IMR-90 (cell line): ENCODE data around the gene MFN1. TPM values are rescaled to one million over a fixed set of nuclear protein-coding genes. Genes with fewer than 3 reads are reported as not detected.

ENCODE experiments used
- ATAC-seq: fragments of 200-7000 bp; cut with Tn5 transposase; 2 replicates; pipeline ENCODE4 v1.9.1; 2020; ENCODE audit warnings: low read depth, mild to moderate bottlenecking, moderate library complexity
- BruUV-seq: library from RNA; stranded (reverse); fragments of 400-500 nt; replicated peaks from 2 replicates; lab custom pipeline; 2021; lab: Mats Ljungman, UMichigan
- CTCF ChIA-PET: fragments of 300-600 bp; formaldehyde crosslinking; extraction: SDS; loops from one replicate; lab custom pipeline; 2021; ENCODE audit warnings: antibody characterized with exemption; lab: Yijun Ruan, JAX
- POLR2A ChIA-PET: fragments of 300-600 bp; sonication (Branson Sonifier 250); formaldehyde crosslinking; loops from one replicate; lab custom pipeline; 2022; ENCODE audit warnings: antibody characterized with exemption; ENCODE audit not compliant: unreplicated experiment; lab: Charles Lee
- DNase-seq: peaks from one replicate; pipeline ENCODE4 v3.0.0; 2013
- H2AFZ ChIP-seq: replicated peaks from 2 replicates; pipeline ENCODE3; 2013; ENCODE audit warnings: low read length, mild to moderate bottlenecking; ENCODE audit not compliant: poor library complexity
- H2AK5ac ChIP-seq: 2 replicates; pipeline ENCODE4 v1.6.1; 2013; ENCODE audit warnings: low read depth, low read length, inconsistent platforms
- H2AK9ac ChIP-seq: replicated peaks from 2 replicates; pipeline ENCODE3; 2013; ENCODE audit warnings: mild to moderate bottlenecking, low read depth, low read length, moderate library complexity; ENCODE audit not compliant: poor library complexity
- H2BK120ac ChIP-seq: 2 replicates; pipeline ENCODE4 v1.6.1; 2013; ENCODE audit warnings: low read depth, low read length, inconsistent platforms
- H2BK15ac ChIP-seq: 3 replicates; pipeline ENCODE4 v1.6.1; 2013; ENCODE audit warnings: low read depth, low read length, inconsistent platforms
- H2BK20ac ChIP-seq: 2 replicates; pipeline ENCODE4 v1.6.1; 2013; ENCODE audit warnings: low read depth, mild to moderate bottlenecking, inconsistent platforms, low read length, moderate library complexity
- H2BK5ac ChIP-seq: 2 replicates; pipeline ENCODE4 v1.6.1; 2013; ENCODE audit warnings: mild to moderate bottlenecking, low read depth, low read length, inconsistent platforms; ENCODE audit not compliant: poor library complexity, severe bottlenecking
- H3K14ac ChIP-seq: replicated peaks from 2 replicates; pipeline ENCODE4 v1.6.1; 2013; ENCODE audit warnings: low read depth, low read length, inconsistent platforms
- H3K18ac ChIP-seq: 2 replicates; pipeline ENCODE4 v1.6.1; 2013; ENCODE audit warnings: low read depth, low read length, control low read depth
- H3K23ac ChIP-seq: 2 replicates; pipeline ENCODE4 v1.6.1; 2013; ENCODE audit warnings: low read depth, low read length, inconsistent platforms
- H3K27ac ChIP-seq: 2 replicates; pipeline ENCODE4 v1.5.1; 2013; ENCODE audit warnings: mild to moderate bottlenecking, control low read depth, low read length; ENCODE audit not compliant: insufficient read depth
- H3K27me3 ChIP-seq: 2 replicates; pipeline ENCODE4 v1.6.1; 2013; ENCODE audit warnings: low read length; ENCODE audit not compliant: control insufficient read depth, insufficient read depth
- H3K36me3 ChIP-seq: 2 replicates; pipeline ENCODE4 v1.6.1; 2013; ENCODE audit warnings: low read length, mixed read lengths; ENCODE audit not compliant: control insufficient read depth, insufficient read depth
- H3K4ac ChIP-seq: 2 replicates; pipeline ENCODE4 v1.6.1; 2013; ENCODE audit warnings: low read depth, low read length, inconsistent platforms
- H3K4me1 ChIP-seq: 2 replicates; pipeline ENCODE4 v1.6.1; 2013; ENCODE audit warnings: low read length, mixed read lengths; ENCODE audit not compliant: control insufficient read depth, insufficient read depth
- H3K4me2 ChIP-seq: 2 replicates; pipeline ENCODE4 v1.6.1; 2013; ENCODE audit warnings: low read depth, mild to moderate bottlenecking, control low read depth, low read length, moderate library complexity
- H3K4me3 ChIP-seq: 2 replicates; pipeline ENCODE4 v1.5.1; 2013; ENCODE audit warnings: low read depth, mild to moderate bottlenecking, control low read depth, low read length, moderate library complexity; ENCODE audit not compliant: insufficient read depth
- H3K56ac ChIP-seq: 2 replicates; pipeline ENCODE4 v1.6.1; 2013; ENCODE audit warnings: low read length, inconsistent platforms; ENCODE audit not compliant: insufficient read depth; ENCODE audit errors: extremely low read depth
- H3K79me1 ChIP-seq, 2 experiments: 2 replicates each; pipeline ENCODE4 v1.6.1; 2013; ENCODE audit warnings: low read length in 2 of 2, inconsistent platforms in 1 of 2, low read depth in 1 of 2
- H3K9ac ChIP-seq: 2 replicates; pipeline ENCODE4 v1.6.1; 2013; ENCODE audit warnings: low read depth, low read length, control low read depth
- H3K9me1 ChIP-seq: 2 replicates; pipeline ENCODE4 v1.6.1; 2013; ENCODE audit warnings: low read length, inconsistent platforms; ENCODE audit not compliant: insufficient read depth
- H3K9me3 ChIP-seq: 2 replicates; pipeline ENCODE4 v1.6.1; 2013; ENCODE audit warnings: low read length; ENCODE audit not compliant: control insufficient read depth, insufficient read depth
- H4K20me1 ChIP-seq: 2 replicates; pipeline ENCODE4 v1.6.1; 2013; ENCODE audit warnings: low read length, inconsistent platforms; ENCODE audit not compliant: insufficient read depth
- H4K5ac ChIP-seq: 2 replicates; pipeline ENCODE4 v1.6.1; 2013; ENCODE audit warnings: mild to moderate bottlenecking, low read depth, low read length, control low read depth
- H4K8ac ChIP-seq, 2 experiments: 2 replicates each; pipeline ENCODE4 v1.6.1; 2013; ENCODE audit warnings: low read depth in 2 of 2, low read length in 2 of 2, control low read depth in 1 of 2, inconsistent platforms in 1 of 2
- H4K91ac ChIP-seq: 2 replicates; pipeline ENCODE4 v1.6.1; 2013; ENCODE audit warnings: low read depth, low read length, inconsistent platforms; ENCODE audit not compliant: insufficient read depth
- BHLHE40 ChIP-seq: fragments of 150-350 bp; IDR thresholded peaks from 2 replicates; pipeline ENCODE4 v1.6.1; 2016; ENCODE audit warnings: mild to moderate bottlenecking, low read depth, low read length
- CEBPB ChIP-seq: IDR thresholded peaks from 2 replicates; pipeline ENCODE4 v1.6.1; 2012; ENCODE audit warnings: low read depth, low read length, improper control_type of control experiment
- CHD1 ChIP-seq: IDR thresholded peaks from 2 replicates; pipeline ENCODE4 v1.6.1; 2012; ENCODE audit warnings: low read depth, low read length, improper control_type of control experiment
- CTCF ChIP-seq: conservative IDR thresholded peaks from 2 replicates; pipeline ENCODE4 v1.5.1; 2012; ENCODE audit warnings: mild to moderate bottlenecking, low read depth, low read length, improper control_type of control experiment
- ELK1 ChIP-seq: fragments of 150-350 bp; IDR thresholded peaks from 2 replicates; pipeline ENCODE4 v1.6.1; 2016; ENCODE audit warnings: low read depth, mild to moderate bottlenecking, low read length, moderate library complexity, borderline replicate concordance
- FOS ChIP-seq: fragments of 150-350 bp; IDR thresholded peaks from 2 replicates; pipeline ENCODE4 v1.6.1; 2016; ENCODE audit warnings: low read depth, low read length
- MAFK ChIP-seq: IDR thresholded peaks from 2 replicates; pipeline ENCODE4 v1.6.1; 2012; ENCODE audit warnings: low read depth, low read length, improper control_type of control experiment
- MAZ ChIP-seq: IDR thresholded peaks from 2 replicates; pipeline ENCODE4 v1.6.1; 2012; ENCODE audit warnings: low read depth, mild to moderate bottlenecking, low read length, improper control_type of control experiment, moderate library complexity, borderline replicate concordance
- MXI1 ChIP-seq: IDR thresholded peaks from 2 replicates; pipeline ENCODE4 v1.6.1; 2012; ENCODE audit warnings: low read depth, mild to moderate bottlenecking, low read length, moderate library complexity, borderline replicate concordance
- NFE2L2 ChIP-seq: fragments of 150-350 bp; IDR thresholded peaks from 2 replicates; pipeline ENCODE4 v1.6.1; 2016; ENCODE audit warnings: low read depth, mild to moderate bottlenecking, low read length
- POLR2A ChIP-seq: IDR thresholded peaks from 2 replicates; pipeline ENCODE4 v1.6.1; 2012; ENCODE audit warnings: mild to moderate bottlenecking, low read depth, low read length
- RAD21 ChIP-seq: IDR thresholded peaks from 2 replicates; pipeline ENCODE4 v1.6.1; 2012; ENCODE audit warnings: low read length, improper control_type of control experiment
- RCOR1 ChIP-seq: IDR thresholded peaks from 2 replicates; pipeline ENCODE4 v1.6.1; 2012; ENCODE audit warnings: mild to moderate bottlenecking, low read length, improper control_type of control experiment; ENCODE audit not compliant: insufficient replicate concordance
- RFX5 ChIP-seq: IDR thresholded peaks from 2 replicates; pipeline ENCODE4 v1.8.0; 2012; ENCODE audit warnings: low read depth, mild to moderate bottlenecking, low read length, moderate library complexity
- SMC3 ChIP-seq: fragments of 150-350 bp; IDR thresholded peaks from 2 replicates; pipeline ENCODE4 v1.6.1; 2016; ENCODE audit warnings: low read depth, mild to moderate bottlenecking, antibody characterized with exemption, low read length, moderate library complexity
- USF2 ChIP-seq: fragments of 150-350 bp; IDR thresholded peaks from 2 replicates; pipeline ENCODE4 v1.6.1; 2017; ENCODE audit warnings: mild to moderate bottlenecking, antibody characterized with exemption, low read length, low read depth
- WGBS, 2 experiments: methylation state at CpG; one replicate each; pipeline versions ENCODE4 v1.1.5 to v1.1.7; 2013; ENCODE audit warnings: missing lambda C conversion rate in 2 of 2; ENCODE audit not compliant: insufficient read length in 1 of 2; ENCODE audit errors: extremely low coverage in 2 of 2; 5-methylcytosine and 5-hydroxymethylcytosine counted together
- dilution Hi-C: fragments of 300-500 bp; cut with HindIII; formaldehyde crosslinking; loops from one replicate; pipeline ENCODE4 v1.14.3; 2018; ENCODE audit warnings: low sequenced_read_pairs; ENCODE audit not compliant: unreplicated experiment
- in situ Hi-C: fragments of 300-500 bp; cut with MboI; formaldehyde crosslinking; loops from 3 replicates; pipeline ENCODE4 v1.14.3; 2019; ENCODE audit warnings: low sequenced_read_pairs, inconsistent platforms, mixed read lengths
- intact Hi-C: fragments of 100-400 bp; cut with micrococcal nuclease; formaldehyde crosslinking; loops from 2 replicates; pipeline ENCODE4 v1.10.0; 2022
- polyA plus RNA-seq, 3 experiments: library from polyadenylated mRNA; depleted of rRNA; stranded (reverse); fragments of >200 nt; gene quantifications; 2 replicates each; pipeline ENCODE4 v1.2.3, GENCODE V29; 2012; ENCODE audit warnings: low replicate concordance in 1 of 3
- total RNA-seq: library from RNA; depleted of rRNA; stranded (reverse); fragments of >200 nt; gene quantifications from 2 replicates; pipeline ENCODE4 v1.2.3, GENCODE V29; 2012

MFN1 gene
- total and polyA plus RNA-seq, 2 of the 4 experiments (the other 2 are of a cell fraction), result 23.6 to 40.3 TPM

DNA sequence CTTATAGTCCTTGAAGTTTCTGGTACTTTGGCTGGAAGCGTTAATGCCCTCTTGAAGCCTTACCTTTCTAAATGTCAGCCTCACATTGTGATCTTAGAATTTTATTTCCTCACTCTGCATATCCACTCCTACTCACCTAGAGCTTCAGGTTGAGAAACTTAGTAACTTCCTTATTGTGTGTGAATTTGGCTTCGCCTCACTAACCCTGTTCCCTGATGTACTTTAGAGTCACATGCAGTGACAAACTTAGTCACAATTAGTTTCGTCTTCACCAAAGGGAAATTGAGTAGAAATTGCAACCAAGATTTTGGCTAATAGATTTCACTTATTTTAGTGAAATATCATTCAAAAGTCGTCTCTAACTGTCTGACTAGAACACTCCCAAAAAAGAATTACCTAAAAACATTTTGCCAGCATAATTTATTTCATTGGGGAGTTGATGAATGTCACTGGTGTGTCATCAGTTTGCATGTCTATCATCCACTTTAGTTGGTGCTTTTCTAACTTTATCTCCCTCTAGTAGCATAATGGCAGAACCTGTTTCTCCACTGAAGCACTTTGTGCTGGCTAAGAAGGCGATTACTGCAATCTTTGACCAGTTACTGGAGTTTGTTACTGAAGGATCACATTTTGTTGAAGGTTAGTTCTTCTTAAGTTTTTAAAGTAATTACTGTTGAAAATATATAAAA lies 960 bp downstream of the MFN1 start:
- WGBS, 2 experiments, result no CpG with 5 or more reads among the region's 5 CpGs
- Histone ChIP-seq H4K5ac (no peak overlapping the region), H3K9me3 (no peaks in the 10 kb centered on the region), H3K23ac (peak overlapping the region; percentile 91), H2BK15ac (no peak overlapping the region), H2AK5ac (no peak overlapping the region), H3K18ac (no peak overlapping the region), H3K9ac (peak overlapping the region; percentile 83; the same call in 1 of the 2 replicates), H3K27me3 (no peaks in the 10 kb centered on the region), H3K9me1 (no peaks in the 10 kb centered on the region; the same call in 1 of the 2 replicates), H2AK9ac (peak overlapping the region; percentile 70), H3K56ac (peak overlapping the region; percentile 64), H2BK120ac (no peak overlapping the region), H3K14ac (peak overlapping the region; percentile 47), H2AFZ (no peak overlapping the region), H3K36me3 (peaks cover 7% of the 10 kb centered on the region), H4K91ac (no peak overlapping the region), H4K20me1 (no peaks in the 10 kb centered on the region), H3K4me2 (peak overlapping the region; percentile 63; the same call in 1 of the 2 replicates), H2BK20ac (no peak overlapping the region), H3K27ac (no peak overlapping the region), H3K4me3 (peak overlapping the region; percentile 62), H2BK5ac (no peak overlapping the region), H3K79me1 (peaks cover 15 to 33% of the 10 kb centered on the region in 2 experiments), H3K4me1 (peaks cover 1% of the 10 kb centered on the region; the same call in 1 of the 2 replicates), H3K4ac (no peak overlapping the region), H4K8ac (no peak overlapping the region)
- intact Hi-C loops (no loop called here), dilution Hi-C loops (no loop called here), in situ Hi-C loops (no loop called here)
- POLR2A ChIA-PET, result no interaction called here
- CTCF ChIA-PET, result no interaction called here
- DNase-seq (no peak), ATAC-seq (no peak)
- BruUV-seq, result TSS peak; percentile 59
- TF ChIP-seq CTCF (no peak), FOS (no peak), ELK1 (no peak), BHLHE40 (no peak), NFE2L2 (no peak), RFX5 (no peak), RCOR1 (no peak), MXI1 (no peak), MAZ (no peak), USF2 (no peak), RAD21 (no peak), MAFK (no peak), CHD1 (no peak), POLR2A (no peak), CEBPB (no peak), SMC3 (no peak)
